HepG2 (cell line): ENCODE results near the gene IL36A. TPM values are rescaled to one million over a fixed set of nuclear protein-coding genes. Genes with fewer than 3 reads are reported as not detected.

Experiments
- ATAC-seq: fragments of 200-7000 bp; cut with Tn5 transposase; 3 replicates; pipeline ENCODE4 v1.9.1; 2020; ENCODE audit warnings: mild to moderate bottlenecking, moderate library complexity
- BruUV-seq: library from RNA; stranded (reverse); fragments of 400-500 nt; replicated peaks from 2 replicates; lab custom pipeline; 2021; lab: Mats Ljungman, UMichigan
- CTCF ChIA-PET: fragments of 300-600 bp; formaldehyde crosslinking; extraction: SDS; loops from one replicate; lab custom pipeline; 2021; ENCODE audit warnings: low total read pairs, inconsistent platforms, low intra/inter-chr PET ratio; lab: Yijun Ruan, JAX
- POLR2A ChIA-PET: fragments of 350-600 bp; sonication (Branson Sonifier 250); formaldehyde crosslinking; loops from one replicate; lab custom pipeline; 2020; ENCODE audit warnings: antibody characterized with exemption, inconsistent platforms; lab: Yijun Ruan, JAX
- DNase-seq: peaks from one replicate; pipeline ENCODE4 v3.0.0-alpha.2; 2015; ENCODE audit warnings: low spot score
- FAIRE-seq: peaks from 3 replicates; lab custom pipeline; 2011; peaks lifted over from hg19 to GRCh38; lab: Jason Lieb, UNC
- H2AFZ ChIP-seq: one replicate; pipeline ENCODE4 v1.6.1; 2011; ENCODE audit warnings: low read length, inconsistent platforms
- H3K27ac ChIP-seq: fragments of 300-600 bp; 3 replicates; pipeline ENCODE4 v1.8.0; 2011; ENCODE audit warnings: mixed run types, mild to moderate bottlenecking, mixed read lengths, low read length, inconsistent platforms; ENCODE audit not compliant: insufficient read depth; ENCODE audit errors: extremely low read length
- H3K27me3 ChIP-seq, 2 experiments: fragments of 200-600 bp in 1 of 2; 2 replicates in 1 of 2; 3 replicates in 1 of 2; pipeline versions ENCODE4 v1.6.0 to v1.8.0; 2011; ENCODE audit warnings: low read length in 2 of 2, mild to moderate bottlenecking in 2 of 2, moderate library complexity in 2 of 2, inconsistent platforms in 1 of 2; ENCODE audit not compliant: insufficient read depth in 2 of 2, control insufficient read depth in 1 of 2
- H3K36me3 ChIP-seq, 2 experiments: fragments of 200-600 bp in 1 of 2; replicated peaks in 1 of 2; 2 replicates in 1 of 2; 3 replicates in 1 of 2; pipeline versions ENCODE4 v1.5.1 to v1.8.0; 2011; ENCODE audit warnings: low read length in 2 of 2, inconsistent platforms in 1 of 2; ENCODE audit not compliant: insufficient read depth in 2 of 2, control insufficient read depth in 1 of 2
- H3K4me1 ChIP-seq: 2 replicates; pipeline ENCODE4 v1.5.1; 2012; ENCODE audit warnings: low read length, inconsistent platforms; ENCODE audit not compliant: insufficient read depth
- H3K4me2 ChIP-seq: 2 replicates; pipeline ENCODE4 v1.6.0; 2011; ENCODE audit warnings: low read depth, low read length, inconsistent platforms
- H3K4me3 ChIP-seq, 3 experiments: fragments of 200-600 bp in 1 of 3; sonication (generic), shearing (Covaris generic) in 1 of 3; replicated peaks in 1 of 3; 2 replicates each; pipeline ENCODE4 v1.5.1; 2011 to 2016; ENCODE audit warnings: low read length in 3 of 3, inconsistent platforms in 2 of 3, low read depth in 2 of 3, mild to moderate bottlenecking in 2 of 3, control low read depth in 1 of 3, mixed read lengths in 1 of 3; ENCODE audit not compliant: insufficient read depth in 1 of 3
- H3K79me2 ChIP-seq: one replicate; pipeline ENCODE4 v1.6.1; 2011; ENCODE audit warnings: low read length, inconsistent platforms; ENCODE audit not compliant: insufficient read depth
- H3K9ac ChIP-seq: 2 replicates; pipeline ENCODE4 v1.6.0; 2011; ENCODE audit warnings: mild to moderate bottlenecking, low read depth, low read length, inconsistent platforms; ENCODE audit not compliant: insufficient read depth
- H3K9me3 ChIP-seq: 2 replicates; pipeline ENCODE4 v1.5.1; 2012; ENCODE audit warnings: mild to moderate bottlenecking, low read length
- H4K20me1 ChIP-seq: 2 replicates; pipeline ENCODE4 v1.6.0; 2011; ENCODE audit warnings: inconsistent platforms, mild to moderate bottlenecking, low read length, moderate library complexity; ENCODE audit not compliant: insufficient read depth
- CREM ChIP-seq, 2 experiments: sonication (generic) in 1 of 2; formaldehyde crosslinking in 1 of 2; IDR thresholded peaks; 2 replicates each; pipeline versions ENCODE4 v1.4.0 to v1.6.1; 2016 to 2020; ENCODE audit warnings: antibody characterized with exemption in 1 of 2, mild to moderate bottlenecking in 1 of 2, missing genetic modification reagents in 1 of 2
- DRAP1 ChIP-seq: IDR thresholded peaks from 2 replicates; pipeline ENCODE4 v1.6.1; 2016; ENCODE audit warnings: missing genetic modification reagents, missing compliant biosample characterization
- FOXP1 ChIP-seq, 2 experiments: fragments of 450-650 bp in 1 of 2; IDR thresholded peaks; 2 replicates each; pipeline ENCODE4 v1.6.1; 2017 to 2018; ENCODE audit warnings: antibody characterized with exemption in 1 of 2
- GTF2F1 ChIP-seq: fragments of 150-350 bp; IDR thresholded peaks from 2 replicates; pipeline ENCODE4 v1.6.1; 2014; ENCODE audit warnings: low read length
- HNF4A ChIP-seq: sonication (generic); formaldehyde crosslinking; IDR thresholded peaks from 2 replicates; pipeline ENCODE4 v1.4.0; 2020; ENCODE audit warnings: missing genetic modification reagents
- RCOR2 ChIP-seq: IDR thresholded peaks from 2 replicates; pipeline ENCODE4 v1.6.1; 2016; ENCODE audit warnings: missing biosample characterization, missing genetic modification reagents
- STAT5B ChIP-seq: sonication (generic); formaldehyde crosslinking; IDR thresholded peaks from 2 replicates; pipeline ENCODE4 v1.4.0; 2020; ENCODE audit warnings: missing genetic modification reagents
- STAT6 ChIP-seq: sonication (generic); formaldehyde crosslinking; IDR thresholded peaks from 2 replicates; pipeline ENCODE4 v1.4.0; 2020; ENCODE audit warnings: missing genetic modification reagents, mild to moderate bottlenecking, borderline replicate concordance
- TFAP4 ChIP-seq: sonication (generic); IDR thresholded peaks from 2 replicates; pipeline ENCODE4 v1.6.1; 2016; ENCODE audit warnings: low read depth, borderline replicate concordance
- TRIM24 ChIP-seq: sonication (generic); formaldehyde crosslinking; IDR thresholded peaks from 2 replicates; pipeline ENCODE4 v1.8.0; 2022; ENCODE audit warnings: mild to moderate bottlenecking, missing genetic modification reagents
- XBP1 ChIP-seq: sonication (generic); formaldehyde crosslinking; IDR thresholded peaks from 2 replicates; pipeline ENCODE4 v1.5.0; 2020; ENCODE audit warnings: missing genetic modification reagents
- ZNF367 ChIP-seq: sonication (generic); formaldehyde crosslinking; IDR thresholded peaks from 2 replicates; pipeline ENCODE4 v1.4.0; 2020; ENCODE audit warnings: missing genetic modification reagents, borderline replicate concordance
- ZNF646 ChIP-seq: sonication (generic); formaldehyde crosslinking; IDR thresholded peaks from 2 replicates; pipeline ENCODE4 v1.9.0; 2021; ENCODE audit warnings: mild to moderate bottlenecking, missing genetic modification reagents
- ZNF879 ChIP-seq: sonication (generic); formaldehyde crosslinking; IDR thresholded peaks from 2 replicates; pipeline ENCODE4 v1.8.1; 2023; ENCODE audit warnings: missing genetic modification reagents
- WGBS: methylation state at CpG from one replicate; pipeline ENCODE4 v1.1.6; 2017; ENCODE audit warnings: low lambda C conversion rate; 5-methylcytosine and 5-hydroxymethylcytosine counted together
- in situ Hi-C: cut with HindIII; loops from 2 replicates; pipeline ENCODE4 v1.10.0; 2017; ENCODE audit warnings: low pct_unique_long_range_greater_than_20kb; ENCODE audit not compliant: extremely low pct_ligation_motif_present
- intact Hi-C: fragments of 100-400 bp; cut with micrococcal nuclease; formaldehyde crosslinking; loops from one replicate; pipeline ENCODE4 v1.10.0; 2022; ENCODE audit not compliant: unreplicated experiment
- polyA plus RNA-seq, 8 experiments: library from polyadenylated mRNA; depleted of rRNA in 3 of 8; stranded (reverse) in 7 of 8; unstranded in 1 of 8; fragments of >200 nt; fragmentation: Illumina TruSeq in 4 of 8; extraction: Trizol in 4 of 8; gene quantifications; 2 replicates each; pipeline versions ENCODE4 v1.2.1 to v1.2.3, GENCODE V29; 2011 to 2016; ENCODE audit warnings: low read depth in 4 of 8, missing spikeins in 1 of 8, mixed read lengths in 1 of 8; ENCODE audit not compliant: insufficient read depth in 1 of 8
- total RNA-seq, 5 experiments: library from RNA; depleted of rRNA; stranded (reverse); fragments of >200 nt; fragmentation: Illumina TruSeq; extraction: Trizol; gene quantifications; 2 replicates each; pipeline ENCODE4 v1.2.3, GENCODE V29; 2016; ENCODE audit warnings: low read depth in 1 of 5

The IL36A gene
- total and polyA plus RNA-seq, 2 of the 13 experiments (the other 11 are each of a cell fraction or from before 2014, with no cell fraction given): not detected

- Histone ChIP-seq H3K27ac (no peak overlapping the region), H3K4me2 (no peak overlapping the region), H3K27me3 (0 out of 5 replicates have a peak, but pooled peaks cover 0 to under 1% of the 10 kb centered on the region in 2 experiments), H3K4me1 (no peaks in the 10 kb centered on the region), H3K79me2 (no peaks in the 10 kb centered on the region), H3K9ac (no peak overlapping the region), H4K20me1 (no peaks in the 10 kb centered on the region), H3K9me3 (no peaks in the 10 kb centered on the region), H3K36me3 (no peaks in the 10 kb centered on the region), H3K4me3 (no peak overlapping the region), H2AFZ (no peak overlapping the region)
- WGBS: 2% methylated on average over 2 of the region's 2 CpGs
- in situ Hi-C loops: no loop called here
- intact Hi-C loops: no loop called here
- CTCF ChIA-PET: no interaction called here
- ATAC-seq: no peak
- FAIRE-seq: no peak
- DNase-seq: no peak
- no TSS peak for BruUV-seq
- POLR2A ChIA-PET: no interaction called here
- no peak for TF ChIP-seq STAT5B
- TF ChIP-seq FOXP1 (IDR thresholded peaks at IDR 0.05): no peak
- no peak for TF ChIP-seq FOXP1 (CRISPR knock-in tag; IDR thresholded peaks at IDR 0.05)
- no peak for TF ChIP-seq GTF2F1
- no peak for TF ChIP-seq HNF4A
- TF ChIP-seq XBP1 (CRISPR knock-in tag): no peak
- TF ChIP-seq ZNF646 (CRISPR knock-in tag): no peak
- TF ChIP-seq ZNF367 (CRISPR knock-in tag): no peak
- TF ChIP-seq RCOR2 (CRISPR knock-in tag): no peak
- no peak for TF ChIP-seq ZNF879 (CRISPR knock-in tag)
- no peak for TF ChIP-seq TFAP4
- no peak for TF ChIP-seq TRIM24 (CRISPR knock-in tag)
- TF ChIP-seq DRAP1 (CRISPR knock-in tag): no peak
- TF ChIP-seq CREM (IDR thresholded peaks at IDR 0.05): no peak
- no peak for TF ChIP-seq CREM (CRISPR knock-in tag; IDR thresholded peaks at IDR 0.05)
- no peak for TF ChIP-seq STAT6
Observed at GRCh38 chr2:113039158-113039557, 33.9 kb downstream of the IL36A start.
